Hematopoietic multipotent progenitor cell treated with erythropoietin and hydrocortisone succinate and interleukin-3 and kit ligand, for 8 days (in vitro differentiated cells): ENCODE results near the gene MOGAT3.

Experiments used
- DNase-seq: peaks from one replicate; pipeline ENCODE4 v3.0.0-alpha.2; 2015

Gene MOGAT3

GRCh38 chr7:101233907-101234547, 33.2 kb upstream of the MOGAT3 start:
- DNase-seq: peak; percentile 56

- no peak for DNase-seq
These were observed 31.5 kb upstream of the MOGAT3 start for GRCh38 chr7:101232141-101232850.

- no peak for DNase-seq
These were observed 30.8 kb upstream of the MOGAT3 start for GRCh38 chr7:101231644-101232043.

- DNase-seq: no peak
These were observed 25.9 kb upstream of the MOGAT3 start for GRCh38 chr7:101226721-101227120.

- DNase-seq: no peak
These were observed 24.8 kb upstream of the MOGAT3 start for GRCh38 chr7:101225650-101226049.

- no peak for DNase-seq
These were observed 22.7 kb upstream of the MOGAT3 start for GRCh38 chr7:101223528-101223927.

GRCh38 chr7:101222275-101222830, 21.5 kb upstream of the MOGAT3 start:
- DNase-seq: no peak

GRCh38 chr7:101220295-101220694, 19.5 kb upstream of the MOGAT3 start:
- no peak for DNase-seq

GRCh38 chr7:101218236-101219125, 17.6 kb upstream of the MOGAT3 start:
- no peak for DNase-seq

- DNase-seq: peak; percentile 100
These were observed 16.8 kb upstream of the MOGAT3 start, which contains the start of the genes PLOD3 and ZNHIT1 for GRCh38 chr7:101217388-101218235. Gene PLOD3, minus strand, starts transcription at chr7:101217581. Its CDS starts 307 bp downstream, at chr7:101217274. Gene ZNHIT1, plus strand, starts transcription at chr7:101218165. Its CDS starts 31 bp downstream, at chr7:101218196.

GRCh38 chr7:101216860-101217387, 16.1 kb upstream of the MOGAT3 start:
- DNase-seq: no peak

- peak; percentile 49 for DNase-seq
These were observed 15.4 kb upstream of the MOGAT3 start for GRCh38 chr7:101216001-101216859.

GRCh38 chr7:101212014-101212413, 11.2 kb upstream of the MOGAT3 start:
- DNase-seq: no peak

GRCh38 chr7:101211501-101211900, 10.7 kb upstream of the MOGAT3 start:
- no peak for DNase-seq

GRCh38 chr7:101210143-101210542, 9.3 kb upstream of the MOGAT3 start:
- no peak for DNase-seq

GRCh38 chr7:101208794-101209193, 8.0 kb upstream of the MOGAT3 start:
- DNase-seq: no peak

GRCh38 chr7:101207459-101207858, 6.6 kb upstream of the MOGAT3 start:
- no peak for DNase-seq

GRCh38 chr7:101206665-101207042, 5.8 kb upstream of the MOGAT3 start:
- no peak for DNase-seq

GRCh38 chr7:101205901-101206664, 5.2 kb upstream of the MOGAT3 start:
- DNase-seq: no peak
